BJ (cell line): ENCODE measurements around the gene KCNA3. TPM values are rescaled to one million over a fixed set of nuclear protein-coding genes. Genes with fewer than 3 reads are reported as not detected.
A peak's percentile ranks its signal among the peaks of the same experiment; 100 is the strongest.

Source experiments
- CTCF ChIA-PET: fragments of 350-600 bp; formaldehyde crosslinking; extraction: SDS; loops from one replicate; lab custom pipeline; 2021; ENCODE audit warnings: antibody characterized with exemption, inconsistent platforms; lab: Yijun Ruan, JAX
- POLR2A ChIA-PET: fragments of 300-600 bp; sonication (Branson Sonifier 250); formaldehyde crosslinking; extraction: SDS; loops from one replicate; lab custom pipeline; 2021; ENCODE audit warnings: antibody characterized with exemption; lab: Charles Lee
- DNase-seq: peaks from one replicate; pipeline ENCODE4 v3.0.0-alpha.2; 2011; ENCODE audit warnings: low read depth
- H3K27me3 ChIP-seq: 2 replicates; pipeline ENCODE4 v1.6.0; 2011; ENCODE audit warnings: low read length; ENCODE audit not compliant: control insufficient read depth, insufficient read depth
- H3K36me3 ChIP-seq: 2 replicates; pipeline ENCODE4 v1.5.1; 2011; ENCODE audit warnings: low read length; ENCODE audit not compliant: control insufficient read depth, insufficient read depth
- H3K4me3 ChIP-seq: 2 replicates; pipeline ENCODE4 v1.5.1; 2011; ENCODE audit warnings: low read depth, mild to moderate bottlenecking, control low read depth, low read length
- CTCF ChIP-seq: IDR thresholded peaks from 2 replicates; pipeline ENCODE4 v1.5.1; 2011; ENCODE audit warnings: low read depth, mild to moderate bottlenecking, control low read depth, inconsistent platforms, low read length, moderate library complexity; ENCODE audit not compliant: insufficient read depth
- polyA plus RNA-seq: library from polyadenylated mRNA; depleted of rRNA; stranded (reverse); fragments of >200 nt; gene quantifications from 2 replicates; pipeline ENCODE4 v1.2.3, GENCODE V29; 2011

Gene KCNA3
- polyA plus RNA-seq, 1 experiment: 0.39 TPM

- no peaks in the 10 kb centered on the region for H3K36me3 ChIP-seq
- CTCF ChIA-PET: no interaction called here
- TF ChIP-seq CTCF: no peak
- POLR2A ChIA-PET: no interaction called here
- DNase-seq: no peak
- H3K4me3 ChIP-seq: peak overlapping the region; percentile 38
- H3K27me3 ChIP-seq: peaks cover 26% of the 10 kb centered on the region
Observed at GRCh38 chr1:110675060-110675791, 486 bp upstream of the KCNA3 start.

GRCh38 chr1:110673805-110674336 is 869 bp downstream of the KCNA3 start:
- no peak for TF ChIP-seq CTCF
- Histone ChIP-seq H3K36me3 (no peaks in the 10 kb centered on the region), H3K27me3 (peaks cover 26% of the 10 kb centered on the region), H3K4me3 (peak overlapping the region; percentile 38)
- ChIA-PET POLR2A (no interaction called here), CTCF (interaction anchor here (0.9 kb wide), 1 partner anchor 108 kb away, joined by 3 read pairs; no protein-coding TSS in a partner anchor)
- no peak for DNase-seq

GRCh38 chr1:110673197-110673701 is 1.5 kb downstream of the KCNA3 start:
- ChIA-PET CTCF (no interaction called here), POLR2A (no interaction called here)
- peaks cover 26% of the 10 kb centered on the region for H3K27me3 ChIP-seq

GRCh38 chr1:110672753-110673108 is 2.0 kb downstream of the KCNA3 start:
- Histone ChIP-seq H3K4me3 (no peak overlapping the region), H3K27me3 (peaks cover 26% of the 10 kb centered on the region), H3K36me3 (no peaks in the 10 kb centered on the region)
- DNase-seq: no peak
- ChIA-PET POLR2A (no interaction called here), CTCF (no interaction called here)
- no peak for TF ChIP-seq CTCF

More at GRCh38 chr1:110673197-110673701, 1.5 kb downstream of the KCNA3 start:
- H3K36me3 ChIP-seq: no peaks in the 10 kb centered on the region
- H3K4me3 ChIP-seq: no peak overlapping the region
- no peak for DNase-seq
- no peak for TF ChIP-seq CTCF

- no peak for TF ChIP-seq CTCF
- POLR2A ChIA-PET: no interaction called here
- CTCF ChIA-PET: no interaction called here
- H3K36me3 ChIP-seq: no peaks in the 10 kb centered on the region
- DNase-seq: peak; percentile 16
- H3K4me3 ChIP-seq: no peak overlapping the region
- H3K27me3 ChIP-seq: peaks cover 26% of the 10 kb centered on the region
Observed at GRCh38 chr1:110672001-110672752, 2.6 kb downstream of the KCNA3 start.
